ENCODE results near the gene UGT3A2. TPM values are rescaled to one million over a fixed set of nuclear protein-coding genes. Genes with fewer than 3 reads are reported as not detected.

The UGT3A2 gene
- polyA plus RNA-seq, 1 of the 3 experiments (the other 2 are of a cell fraction): 0.05 TPM

- 34% methylated on average over 4 of the region's 4 CpGs for WGBS (ENCODE audit: low lambda C conversion rate)
- no peaks in the 10 kb centered on the region for H3K9me3 ChIP-seq
- DNase-seq: no peak
- CTCF ChIA-PET: no interaction called here
- POLR2A ChIA-PET: no interaction called here
- H3K27ac ChIP-seq (ENCODE audit: low read depth in 2 of 2, low read length in 1 of 2): no peak overlapping the region
- no peaks in the 10 kb centered on the region for H3K4me1 ChIP-seq (ENCODE audit: control insufficient read depth in 1 of 2, insufficient read depth in 2 of 2, low read depth in 1 of 2, low read length in 1 of 2)
- no peak overlapping the region for H3K4me2 ChIP-seq
- H3F3A ChIP-seq (replicated peaks; ENCODE audit: insufficient read depth): no peaks in the 10 kb centered on the region
- H2AFZ ChIP-seq (ENCODE audit: low read depth): no peak overlapping the region
- no peak overlapping the region for H3K9ac ChIP-seq
- no peak overlapping the region for H3K4me3 ChIP-seq (ENCODE audit: low read depth in 2 of 2, low read length in 1 of 2)
- TF ChIP-seq TCF12 (IDR thresholded peaks at IDR 0.05) (no peak), FOSL2 (IDR thresholded peaks at IDR 0.05; ENCODE audit: borderline replicate concordance, low read depth) (no peak), RAD21 (IDR thresholded peaks at IDR 0.05; ENCODE audit: low read length) (no peak), SIN3A (IDR thresholded peaks at IDR 0.05; ENCODE audit: borderline replicate concordance, low read depth, low read length) (no peak), SMC3 (IDR thresholded peaks at IDR 0.05; ENCODE audit: low read depth, low read length) (no peak), CHD2 (IDR thresholded peaks at IDR 0.05; ENCODE audit: low read length, partially characterized antibody) (no peak), RXRA (IDR thresholded peaks at IDR 0.05; ENCODE audit: borderline replicate concordance, low read depth) (no peak), USF2 (IDR thresholded peaks at IDR 0.05; ENCODE audit: borderline replicate concordance, low read depth, low read length) (no peak), TAF1 (IDR thresholded peaks at IDR 0.05; ENCODE audit: borderline replicate concordance, low read depth, low read length) (no peak), CTCF (IDR thresholded peaks at IDR 0.05) (no peak), GABPA (IDR thresholded peaks at IDR 0.05; ENCODE audit: low read depth) (no peak), EP300 (IDR thresholded peaks at IDR 0.05; ENCODE audit: borderline replicate concordance in 1 of 2, low read depth in 1 of 2, low read length in 1 of 2) (no peak), NRF1 (IDR thresholded peaks at IDR 0.05; ENCODE audit: low read depth, low read length) (no peak), RCOR1 (IDR thresholded peaks at IDR 0.05; ENCODE audit: low read length) (no peak), ELF1 (IDR thresholded peaks at IDR 0.05) (no peak), MXI1 (IDR thresholded peaks at IDR 0.05; ENCODE audit: low read depth, low read length) (no peak), FOXM1 (IDR thresholded peaks at IDR 0.05; ENCODE audit: low read depth) (no peak)
- TF ChIP-seq, protein P1, sequence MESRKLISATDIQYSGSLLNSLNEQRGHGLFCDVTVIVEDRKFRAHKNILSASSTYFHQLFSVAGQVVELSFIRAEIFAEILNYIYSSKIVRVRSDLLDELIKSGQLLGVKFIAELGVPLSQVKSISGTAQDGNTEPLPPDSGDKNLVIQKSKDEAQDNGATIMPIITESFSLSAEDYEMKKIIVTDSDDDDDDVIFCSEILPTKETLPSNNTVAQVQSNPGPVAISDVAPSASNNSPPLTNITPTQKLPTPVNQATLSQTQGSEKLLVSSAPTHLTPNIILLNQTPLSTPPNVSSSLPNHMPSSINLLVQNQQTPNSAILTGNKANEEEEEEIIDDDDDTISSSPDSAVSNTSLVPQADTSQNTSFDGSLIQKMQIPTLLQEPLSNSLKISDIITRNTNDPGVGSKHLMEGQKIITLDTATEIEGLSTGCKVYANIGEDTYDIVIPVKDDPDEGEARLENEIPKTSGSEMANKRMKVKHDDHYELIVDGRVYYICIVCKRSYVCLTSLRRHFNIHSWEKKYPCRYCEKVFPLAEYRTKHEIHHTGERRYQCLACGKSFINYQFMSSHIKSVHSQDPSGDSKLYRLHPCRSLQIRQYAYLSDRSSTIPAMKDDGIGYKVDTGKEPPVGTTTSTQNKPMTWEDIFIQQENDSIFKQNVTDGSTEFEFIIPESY (IDR thresholded peaks at IDR 0.05; ENCODE audit: borderline replicate concordance, low read depth): no peak
- TF ChIP-seq, protein P2, sequence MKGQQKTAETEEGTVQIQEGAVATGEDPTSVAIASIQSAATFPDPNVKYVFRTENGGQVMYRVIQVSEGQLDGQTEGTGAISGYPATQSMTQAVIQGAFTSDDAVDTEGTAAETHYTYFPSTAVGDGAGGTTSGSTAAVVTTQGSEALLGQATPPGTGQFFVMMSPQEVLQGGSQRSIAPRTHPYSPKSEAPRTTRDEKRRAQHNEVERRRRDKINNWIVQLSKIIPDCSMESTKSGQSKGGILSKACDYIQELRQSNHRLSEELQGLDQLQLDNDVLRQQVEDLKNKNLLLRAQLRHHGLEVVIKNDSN (IDR thresholded peaks at IDR 0.05; ENCODE audit: borderline replicate concordance, low read depth): no peak
- TF ChIP-seq, protein P3, sequence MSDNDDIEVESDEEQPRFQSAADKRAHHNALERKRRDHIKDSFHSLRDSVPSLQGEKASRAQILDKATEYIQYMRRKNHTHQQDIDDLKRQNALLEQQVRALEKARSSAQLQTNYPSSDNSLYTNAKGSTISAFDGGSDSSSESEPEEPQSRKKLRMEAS (IDR thresholded peaks at IDR 0.05; ENCODE audit: low read depth): no peak
- H3K36me3 ChIP-seq (replicated peaks in 1 of 2; ENCODE audit: control insufficient read depth in 1 of 2, insufficient read depth in 2 of 2, low read length in 1 of 2): no peaks in the 10 kb centered on the region
- H3K79me2 ChIP-seq (ENCODE audit: insufficient read depth): no peaks in the 10 kb centered on the region
- H3K9me2 ChIP-seq: no peaks in the 10 kb centered on the region
- H3K27me3 ChIP-seq (ENCODE audit: insufficient read depth): no peaks in the 10 kb centered on the region
- H4K20me1 ChIP-seq (ENCODE audit: insufficient read depth): no peaks in the 10 kb centered on the region
Measured at GRCh38 chr5:36049949-36050348, 16.7 kb downstream of the UGT3A2 start.
